Natural killer cell (primary cell): ENCODE results near the gene PKIB. TPM values are rescaled to one million over a fixed set of nuclear protein-coding genes. Genes with fewer than 3 reads are reported as not detected.

ENCODE experiments used
- ATAC-seq, 3 donors: fragments of 150-1000 bp in 2 of 3; fragments of 200-7000 bp in 1 of 3; cut with Tn5 transposase; 1 replicate in 1 of 3; 2 replicates in 2 of 3; pipeline ENCODE4 v1.10.0; 2021; ENCODE audit warnings: mild to moderate bottlenecking in 2 of 3, moderate library complexity in 2 of 3
- DNase-seq, 2 donors: peaks; one replicate each; pipeline versions ENCODE4 v3.0.0 to v3.0.0-alpha.2; 2013 to 2021; ENCODE audit warnings: mixed read lengths in 1 of 2
- H3K27ac ChIP-seq: one replicate; pipeline ENCODE4 v1.5.1; 2013; ENCODE audit warnings: mild to moderate bottlenecking, low read length
- H3K27me3 ChIP-seq: one replicate; pipeline ENCODE4 v1.6.1; 2013; ENCODE audit warnings: low read length; ENCODE audit not compliant: control insufficient read depth, insufficient read depth
- H3K36me3 ChIP-seq: one replicate; pipeline ENCODE4 v1.6.1; 2013; ENCODE audit warnings: low read length; ENCODE audit not compliant: control insufficient read depth, insufficient read depth
- H3K4me1 ChIP-seq: one replicate; pipeline ENCODE4 v1.6.1; 2013; ENCODE audit warnings: low read length; ENCODE audit not compliant: control insufficient read depth, insufficient read depth
- H3K4me3 ChIP-seq: one replicate; pipeline ENCODE4 v1.5.1; 2013; ENCODE audit warnings: low read length
- H3K9me3 ChIP-seq: one replicate; pipeline ENCODE4 v1.6.1; 2013; ENCODE audit warnings: low read length; ENCODE audit not compliant: control insufficient read depth, insufficient read depth
- H3K27ac Mint-ChIP-seq, 2 donors: one replicate each; pipeline ENCODE4 v1.8.0; 2022; ENCODE audit warnings: mild to moderate bottlenecking in 2 of 2, mixed read lengths in 2 of 2, moderate library complexity in 1 of 2
- H3K27me3 Mint-ChIP-seq, 2 donors: one replicate each; pipeline ENCODE4 v1.8.0; 2022; ENCODE audit warnings: low read depth in 2 of 2, mixed read lengths in 2 of 2
- H3K36me3 Mint-ChIP-seq: one replicate; pipeline ENCODE4 v1.8.0; 2022; ENCODE audit warnings: mixed read lengths
- H3K4me1 Mint-ChIP-seq, 2 donors: one replicate each; pipeline ENCODE4 v1.8.0; 2022; ENCODE audit warnings: mixed read lengths in 2 of 2
- H3K4me3 Mint-ChIP-seq: one replicate; pipeline ENCODE4 v1.8.0; 2022; ENCODE audit warnings: mild to moderate bottlenecking, moderate library complexity, mixed read lengths
- H3K9me3 Mint-ChIP-seq, 2 donors: one replicate each; pipeline ENCODE4 v1.8.0; 2022; ENCODE audit warnings: mixed read lengths in 2 of 2
- CTCF ChIP-seq: fragments of 200-600 bp; IDR thresholded peaks from one replicate; pipeline ENCODE4 v1.8.0; 2022; ENCODE audit warnings: antibody characterized with exemption
- WGBS: methylation state at CpG from one replicate; pipeline ENCODE4 v1.1.7; 2013; ENCODE audit warnings: missing lambda C conversion rate; ENCODE audit not compliant: insufficient coverage; 5-methylcytosine and 5-hydroxymethylcytosine counted together
- intact Hi-C: fragments of 100-400 bp; cut with micrococcal nuclease; formaldehyde crosslinking; loops from one replicate; pipeline ENCODE4 v1.14.2; 2022
- total RNA-seq, 4 donors: library from RNA; stranded (reverse); fragments of 120-200 nt in 1 of 4; gene quantifications; one replicate each; pipeline versions ENCODE4 v1.2.3 to v1.2.4, GENCODE V29; 2013 to 2022

PKIB gene
- total RNA-seq, 3 donors from 2014 or later (not counting 1 experiment from before 2014, with no cell fraction given): 0.95 TPM; not detected in 2

GRCh38 chr6:122712448-122713137 is 102.4 kb downstream of the PKIB start:
- Mint-ChIP-seq H3K27ac (no peak overlapping the region), H3K4me1 (peaks cover 0 to 9% of the 10 kb centered on the region in 2 donors), H3K4me3 (no peak overlapping the region), H3K9me3 (no peaks in the 10 kb centered on the region), H3K27me3 (peaks cover 0 to 3% of the 10 kb centered on the region in 2 donors), H3K36me3 (no peaks in the 10 kb centered on the region)
- Histone ChIP-seq H3K27ac (no peak overlapping the region), H3K4me1 (no peaks in the 10 kb centered on the region), H3K27me3 (no peaks in the 10 kb centered on the region), H3K36me3 (no peaks in the 10 kb centered on the region), H3K9me3 (no peaks in the 10 kb centered on the region), H3K4me3 (no peak overlapping the region)
- WGBS: 85% methylated on average over 1 of the region's 3 CpGs
- ATAC-seq: no peak
- no peak for DNase-seq
- TF ChIP-seq CTCF: no peak
- intact Hi-C loops: no loop called here

GRCh38 chr6:122713138-122713537 is 102.9 kb downstream of the PKIB start:
- no peaks in the 10 kb centered on the region for H3K4me1 ChIP-seq
- 76% methylated on average over 2 of the region's 3 CpGs for WGBS
- H3K4me3 Mint-ChIP-seq: no peak overlapping the region
- H3K4me3 ChIP-seq: no peak overlapping the region
- no peaks in the 10 kb centered on the region for H3K27me3 ChIP-seq
- intact Hi-C loops: no loop called here
- H3K27me3 Mint-ChIP-seq: peaks cover 0 to 2% of the 10 kb centered on the region in 2 donors
- no peak overlapping the region for H3K27ac Mint-ChIP-seq
- no peaks in the 10 kb centered on the region for H3K9me3 ChIP-seq
- H3K36me3 Mint-ChIP-seq: no peaks in the 10 kb centered on the region
- H3K9me3 Mint-ChIP-seq: no peaks in the 10 kb centered on the region
- no peak for TF ChIP-seq CTCF
- H3K4me1 Mint-ChIP-seq: peaks cover 0 to 9% of the 10 kb centered on the region in 2 donors
- ATAC-seq (no peak), DNase-seq (no peak)
- H3K27ac ChIP-seq: no peak overlapping the region
- no peaks in the 10 kb centered on the region for H3K36me3 ChIP-seq

- DNase-seq: no peak
- no peak for TF ChIP-seq CTCF
- H3K9me3 ChIP-seq: no peaks in the 10 kb centered on the region
- ATAC-seq: no peak
- no peak overlapping the region for H3K27ac ChIP-seq
- Mint-ChIP-seq H3K4me3 (no peak overlapping the region), H3K4me1 (peaks cover 0 to 9% of the 10 kb centered on the region in 2 donors), H3K27me3 (peaks cover 0 to 7% of the 10 kb centered on the region in 2 donors), H3K27ac (no peak overlapping the region), H3K9me3 (no peaks in the 10 kb centered on the region), H3K36me3 (no peaks in the 10 kb centered on the region)
- no peaks in the 10 kb centered on the region for H3K36me3 ChIP-seq
- H3K4me3 ChIP-seq: no peak overlapping the region
- no peaks in the 10 kb centered on the region for H3K27me3 ChIP-seq
- intact Hi-C loops: no loop called here
- no peaks in the 10 kb centered on the region for H3K4me1 ChIP-seq
- WGBS: 99% methylated on average over 4 of the region's 5 CpGs
Measured at GRCh38 chr6:122714059-122714458, 103.9 kb downstream of the PKIB start.

- no peaks in the 10 kb centered on the region for H3K36me3 Mint-ChIP-seq
- TF ChIP-seq CTCF: no peak
- peaks cover 0 to under 1% of the 10 kb centered on the region in 2 donors for H3K4me1 Mint-ChIP-seq
- Histone ChIP-seq H3K36me3 (no peaks in the 10 kb centered on the region), H3K27me3 (no peaks in the 10 kb centered on the region), H3K9me3 (no peaks in the 10 kb centered on the region), H3K4me1 (no peaks in the 10 kb centered on the region), H3K27ac (no peak overlapping the region), H3K4me3 (no peak overlapping the region)
- H3K9me3 Mint-ChIP-seq: no peaks in the 10 kb centered on the region
- no peak for ATAC-seq
- intact Hi-C loops: no loop called here
- peaks cover 2 to 10% of the 10 kb centered on the region in 2 donors for H3K27me3 Mint-ChIP-seq
- WGBS: 80% methylated on average over 1 of the region's 2 CpGs
- DNase-seq: no peak
- H3K4me3 Mint-ChIP-seq: no peak overlapping the region
- no peak overlapping the region for H3K27ac Mint-ChIP-seq
Measured at GRCh38 chr6:122715725-122716124, 105.5 kb downstream of the PKIB start.
